ENCODE results near the gene APOBEC3H. TPM values are rescaled to one million over a fixed set of nuclear protein-coding genes. Genes with fewer than 3 reads are reported as not detected.

The APOBEC3H gene
- total and polyA plus RNA-seq, 2 experiments from 2014 or later: not detected

- Mint-ChIP-seq H3K27ac (no peak overlapping the region), H3K27me3 (ENCODE audit: insufficient read depth, low read depth, poor library complexity) (peaks cover 6% of the 10 kb centered on the region), H3K4me3 (no peak overlapping the region), H3K4me1 (peaks cover 20% of the 10 kb centered on the region), H3K36me3 (ENCODE audit: low read depth) (no peaks in the 10 kb centered on the region), H3K9me3 (no peaks in the 10 kb centered on the region)
- H2AFZ ChIP-seq: no peak overlapping the region
- H3K27me3 ChIP-seq (ENCODE audit: insufficient read depth): no peaks in the 10 kb centered on the region
- no peak for DNase-seq (ENCODE audit: low spot score)
- no peak overlapping the region for H3K27ac ChIP-seq (ENCODE audit: low read depth)
- TF ChIP-seq CTCF (conservative IDR thresholded peaks at IDR 0.05; ENCODE audit: low read depth in 2 of 2): no peak
- no peak for TF ChIP-seq JUNB (IDR thresholded peaks at IDR 0.05; ENCODE audit: unreplicated experiment)
- TF ChIP-seq CREB1 (CRISPR knock-in tag; IDR thresholded peaks at IDR 0.05; ENCODE audit: low read depth): no peak
- TF ChIP-seq ZNF331 (CRISPR knock-in tag; IDR thresholded peaks at IDR 0.05; ENCODE audit: low read depth): no peak
- no peak for TF ChIP-seq REST (IDR thresholded peaks at IDR 0.05; ENCODE audit: unreplicated experiment)
- TF ChIP-seq ZNF462 (CRISPR knock-in tag; IDR thresholded peaks at IDR 0.05): no peak
- no peak for TF ChIP-seq POLR2AphosphoS5 (IDR thresholded peaks at IDR 0.05; ENCODE audit: low read depth)
- no peak for TF ChIP-seq ZNF114 (CRISPR knock-in tag; IDR thresholded peaks at IDR 0.05)
- TF ChIP-seq STAT1 (IDR thresholded peaks at IDR 0.05; ENCODE audit: unreplicated experiment): no peak
- no peak for TF ChIP-seq EZH2phosphoT487 (IDR thresholded peaks at IDR 0.05; ENCODE audit: unreplicated experiment)
- no peak for TF ChIP-seq NANOG (IDR thresholded peaks at IDR 0.05; ENCODE audit: borderline replicate concordance)
- no peak for ATAC-seq
- no peak overlapping the region for H3K4me3 ChIP-seq
- no peaks in the 10 kb centered on the region for H3K36me3 ChIP-seq (ENCODE audit: insufficient read depth)
- peaks cover 6% of the 10 kb centered on the region; the same call in 1 of the 2 replicates for H3K4me1 ChIP-seq (ENCODE audit: insufficient read depth)
- H3K79me2 ChIP-seq (replicated peaks; ENCODE audit: insufficient read depth): no peaks in the 10 kb centered on the region
- H3F3A ChIP-seq (replicated peaks; ENCODE audit: low read depth): no peaks in the 10 kb centered on the region
- no peaks in the 10 kb centered on the region for H4K20me1 ChIP-seq (replicated peaks; ENCODE audit: insufficient read depth)
- no peak overlapping the region for H3K4me2 ChIP-seq
- no peaks in the 10 kb centered on the region for H3K9me2 ChIP-seq (ENCODE audit: insufficient read depth)
Measured at GRCh38 chr22:39103431-39103830, 6.4 kb downstream of the APOBEC3H start.
